GM23338 (cell line): ENCODE measurements around the gene SLC35A2. TPM values are rescaled to one million over a fixed set of nuclear protein-coding genes. Genes with fewer than 3 reads are reported as not detected.

Experiments used
- ATAC-seq: fragments of 200-7000 bp; cut with Tn5 transposase; 3 replicates; pipeline ENCODE4 v1.9.1; 2020
- DNase-seq: peaks from one replicate; pipeline ENCODE4 v3.0.0-alpha.2; 2015; ENCODE audit warnings: low spot score
- H2AFZ ChIP-seq: fragments of 200-600 bp; sonication (generic); 2 replicates; pipeline ENCODE4 v1.8.0; 2016; ENCODE audit warnings: antibody characterized with exemption, mild to moderate bottlenecking, moderate library complexity
- H3F3A ChIP-seq: fragments of 200-600 bp; sonication (generic); replicated peaks from 2 replicates; pipeline ENCODE4 v1.8.0; 2017; ENCODE audit warnings: antibody characterized with exemption, mixed run types, low read depth
- H3K27ac ChIP-seq: fragments of 200-600 bp; sonication (generic); 2 replicates; pipeline ENCODE4 v1.6.1; 2016; ENCODE audit warnings: low read depth
- H3K27me3 ChIP-seq: fragments of 200-600 bp; sonication (generic); 2 replicates; pipeline ENCODE4 v1.8.0; 2016; ENCODE audit warnings: mild to moderate bottlenecking, mixed run types, moderate library complexity; ENCODE audit not compliant: insufficient read depth
- H3K36me3 ChIP-seq: fragments of 200-600 bp; sonication (generic); 2 replicates; pipeline ENCODE4 v1.8.0; 2016; ENCODE audit warnings: mild to moderate bottlenecking; ENCODE audit not compliant: insufficient read depth
- H3K4me1 ChIP-seq: fragments of 200-600 bp; sonication (generic); 2 replicates; pipeline ENCODE4 v1.8.0; 2016; ENCODE audit warnings: mild to moderate bottlenecking, moderate library complexity; ENCODE audit not compliant: insufficient read depth
- H3K4me2 ChIP-seq: fragments of 200-600 bp; sonication (generic); 2 replicates; pipeline ENCODE4 v1.7.1; 2017; ENCODE audit warnings: mixed run types
- H3K4me3 ChIP-seq: fragments of 200-600 bp; sonication (generic); 2 replicates; pipeline ENCODE4 v1.6.1; 2016; ENCODE audit warnings: mixed run types
- H3K79me2 ChIP-seq: fragments of 200-600 bp; sonication (generic); replicated peaks from 2 replicates; pipeline ENCODE4 v1.8.0; 2017; ENCODE audit warnings: mild to moderate bottlenecking; ENCODE audit not compliant: insufficient read depth
- H3K9me2 ChIP-seq: fragments of 200-600 bp; sonication (generic); 2 replicates; pipeline ENCODE4 v1.8.0; 2017; ENCODE audit not compliant: insufficient read depth
- H4K20me1 ChIP-seq: fragments of 200-600 bp; sonication (generic); replicated peaks from 2 replicates; pipeline ENCODE4 v1.8.0; 2017; ENCODE audit warnings: mild to moderate bottlenecking; ENCODE audit not compliant: insufficient read depth
- H3K27ac Mint-ChIP-seq: 2 replicates; pipeline ENCODE4 v1.8.0; 2020; ENCODE audit warnings: inconsistent platforms, mild to moderate bottlenecking, moderate library complexity, mixed read lengths
- H3K27me3 Mint-ChIP-seq: 3 replicates; pipeline ENCODE4 v1.8.0; 2022; ENCODE audit warnings: low read depth, mild to moderate bottlenecking, moderate library complexity, mixed read lengths, inconsistent platforms; ENCODE audit not compliant: insufficient read depth, poor library complexity
- H3K36me3 Mint-ChIP-seq: 3 replicates; pipeline ENCODE4 v1.8.0; 2021; ENCODE audit warnings: low read depth, mild to moderate bottlenecking, inconsistent platforms, moderate library complexity, mixed read lengths
- H3K4me1 Mint-ChIP-seq: 3 replicates; pipeline ENCODE4 v1.8.0; 2020; ENCODE audit warnings: mild to moderate bottlenecking, inconsistent platforms, mixed read lengths
- H3K4me3 Mint-ChIP-seq: 3 replicates; pipeline ENCODE4 v1.8.0; 2021; ENCODE audit warnings: moderate library complexity, mild to moderate bottlenecking, inconsistent platforms, mixed read lengths
- H3K9me3 Mint-ChIP-seq: 3 replicates; pipeline ENCODE4 v1.8.0; 2020; ENCODE audit warnings: moderate library complexity, mild to moderate bottlenecking, inconsistent platforms, mixed read lengths
- CREB1 ChIP-seq: fragments of 250-450 bp; sonication (Bioruptor Pico); IDR thresholded peaks from 2 replicates; pipeline ENCODE4 v1.5.0; 2020; ENCODE audit warnings: low read depth, mild to moderate bottlenecking, moderate library complexity
- EZH2 ChIP-seq: fragments of 200-600 bp; sonication (generic); IDR thresholded peaks from one replicate; pipeline ENCODE4 v1.8.0; 2017; ENCODE audit warnings: antibody characterized with exemption, mild to moderate bottlenecking, low read depth; ENCODE audit not compliant: unreplicated experiment
- JUNB ChIP-seq: IDR thresholded peaks from one replicate; pipeline ENCODE4 v1.6.1; 2016; ENCODE audit warnings: antibody characterized with exemption; ENCODE audit not compliant: unreplicated experiment
- NANOG ChIP-seq: IDR thresholded peaks from 2 replicates; pipeline ENCODE4 v1.6.1; 2016; ENCODE audit warnings: antibody characterized with exemption, borderline replicate concordance
- POLR2AphosphoS5 ChIP-seq: IDR thresholded peaks from 2 replicates; pipeline ENCODE4 v1.6.1; 2016; ENCODE audit warnings: antibody characterized with exemption, low read depth
- STAT1 ChIP-seq: IDR thresholded peaks from one replicate; pipeline ENCODE4 v1.6.1; 2016; ENCODE audit warnings: antibody characterized with exemption; ENCODE audit not compliant: unreplicated experiment
- ZNF331 ChIP-seq: fragments of 250-450 bp; sonication (Bioruptor Pico); IDR thresholded peaks from 2 replicates; pipeline ENCODE4 v1.5.0; 2020; ENCODE audit warnings: low read depth, mild to moderate bottlenecking, moderate library complexity
- polyA plus RNA-seq: library from polyadenylated mRNA; unstranded; fragments of >200 nt; fragmentation: Nextera tagmentation; extraction: Ambion mirVana; gene quantifications from 2 replicates; pipeline ENCODE4 v1.2.1, GENCODE V29; 2016
- total RNA-seq: library from RNA; depleted of rRNA; stranded (reverse); fragments of >200 nt; shearing (Covaris generic); gene quantifications from 2 replicates; pipeline ENCODE4 v1.2.3, GENCODE V29; 2014
- TF ChIP-seq, protein P1 (sequence below): IDR thresholded peaks from one replicate; pipeline ENCODE4 v1.6.1; 2018; ENCODE audit warnings: antibody characterized with exemption; ENCODE audit not compliant: unreplicated experiment
- TF ChIP-seq, protein P2 (sequence below), 2 experiments: fragments of 200-600 bp in 1 of 2; sonication (generic) in 1 of 2; conservative IDR thresholded peaks; 2 replicates each; pipeline versions ENCODE4 v1.5.1 to v1.6.1; 2016 to 2017; ENCODE audit warnings: antibody characterized with exemption in 2 of 2, low read depth in 2 of 2, mild to moderate bottlenecking in 2 of 2, moderate library complexity in 1 of 2
- TF ChIP-seq, protein P3 (sequence below): fragments of 250-450 bp; sonication (Bioruptor Pico); IDR thresholded peaks from 2 replicates; pipeline ENCODE4 v1.5.0; 2020; ENCODE audit warnings: mild to moderate bottlenecking, moderate library complexity

Gene SLC35A2
- total and polyA plus RNA-seq, 2 experiments from 2014 or later, result 13.0 to 16.4 TPM

DNA sequence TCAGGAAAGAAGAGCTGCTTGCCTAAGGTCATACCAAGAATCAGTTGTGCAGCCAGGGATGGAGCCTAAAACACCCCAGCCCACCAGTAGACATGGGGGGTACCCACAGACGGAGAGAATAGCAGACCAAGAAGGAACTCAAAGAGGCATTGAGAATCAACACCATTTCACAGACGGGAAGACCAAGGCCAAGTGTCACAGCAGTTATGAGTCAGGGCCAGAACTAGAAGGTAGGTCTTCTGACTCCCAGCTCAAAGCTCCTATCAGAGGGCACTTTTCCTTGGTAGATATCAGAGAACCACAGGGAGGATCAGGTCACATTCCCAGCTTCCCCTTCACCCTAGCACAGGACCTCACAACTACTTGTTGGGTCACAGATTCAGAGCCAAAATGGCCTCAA lies 31.4 kb upstream of the SLC35A2 start (continued):
- TF ChIP-seq, protein P1, sequence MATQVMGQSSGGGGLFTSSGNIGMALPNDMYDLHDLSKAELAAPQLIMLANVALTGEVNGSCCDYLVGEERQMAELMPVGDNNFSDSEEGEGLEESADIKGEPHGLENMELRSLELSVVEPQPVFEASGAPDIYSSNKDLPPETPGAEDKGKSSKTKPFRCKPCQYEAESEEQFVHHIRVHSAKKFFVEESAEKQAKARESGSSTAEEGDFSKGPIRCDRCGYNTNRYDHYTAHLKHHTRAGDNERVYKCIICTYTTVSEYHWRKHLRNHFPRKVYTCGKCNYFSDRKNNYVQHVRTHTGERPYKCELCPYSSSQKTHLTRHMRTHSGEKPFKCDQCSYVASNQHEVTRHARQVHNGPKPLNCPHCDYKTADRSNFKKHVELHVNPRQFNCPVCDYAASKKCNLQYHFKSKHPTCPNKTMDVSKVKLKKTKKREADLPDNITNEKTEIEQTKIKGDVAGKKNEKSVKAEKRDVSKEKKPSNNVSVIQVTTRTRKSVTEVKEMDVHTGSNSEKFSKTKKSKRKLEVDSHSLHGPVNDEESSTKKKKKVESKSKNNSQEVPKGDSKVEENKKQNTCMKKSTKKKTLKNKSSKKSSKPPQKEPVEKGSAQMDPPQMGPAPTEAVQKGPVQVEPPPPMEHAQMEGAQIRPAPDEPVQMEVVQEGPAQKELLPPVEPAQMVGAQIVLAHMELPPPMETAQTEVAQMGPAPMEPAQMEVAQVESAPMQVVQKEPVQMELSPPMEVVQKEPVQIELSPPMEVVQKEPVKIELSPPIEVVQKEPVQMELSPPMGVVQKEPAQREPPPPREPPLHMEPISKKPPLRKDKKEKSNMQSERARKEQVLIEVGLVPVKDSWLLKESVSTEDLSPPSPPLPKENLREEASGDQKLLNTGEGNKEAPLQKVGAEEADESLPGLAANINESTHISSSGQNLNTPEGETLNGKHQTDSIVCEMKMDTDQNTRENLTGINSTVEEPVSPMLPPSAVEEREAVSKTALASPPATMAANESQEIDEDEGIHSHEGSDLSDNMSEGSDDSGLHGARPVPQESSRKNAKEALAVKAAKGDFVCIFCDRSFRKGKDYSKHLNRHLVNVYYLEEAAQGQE, result no peak
- TF ChIP-seq JUNB (no peak), STAT1 (no peak), ZNF331 (CRISPR knock-in tag) (no peak), CREB1 (CRISPR knock-in tag) (no peak)
- TF ChIP-seq, protein P2, sequence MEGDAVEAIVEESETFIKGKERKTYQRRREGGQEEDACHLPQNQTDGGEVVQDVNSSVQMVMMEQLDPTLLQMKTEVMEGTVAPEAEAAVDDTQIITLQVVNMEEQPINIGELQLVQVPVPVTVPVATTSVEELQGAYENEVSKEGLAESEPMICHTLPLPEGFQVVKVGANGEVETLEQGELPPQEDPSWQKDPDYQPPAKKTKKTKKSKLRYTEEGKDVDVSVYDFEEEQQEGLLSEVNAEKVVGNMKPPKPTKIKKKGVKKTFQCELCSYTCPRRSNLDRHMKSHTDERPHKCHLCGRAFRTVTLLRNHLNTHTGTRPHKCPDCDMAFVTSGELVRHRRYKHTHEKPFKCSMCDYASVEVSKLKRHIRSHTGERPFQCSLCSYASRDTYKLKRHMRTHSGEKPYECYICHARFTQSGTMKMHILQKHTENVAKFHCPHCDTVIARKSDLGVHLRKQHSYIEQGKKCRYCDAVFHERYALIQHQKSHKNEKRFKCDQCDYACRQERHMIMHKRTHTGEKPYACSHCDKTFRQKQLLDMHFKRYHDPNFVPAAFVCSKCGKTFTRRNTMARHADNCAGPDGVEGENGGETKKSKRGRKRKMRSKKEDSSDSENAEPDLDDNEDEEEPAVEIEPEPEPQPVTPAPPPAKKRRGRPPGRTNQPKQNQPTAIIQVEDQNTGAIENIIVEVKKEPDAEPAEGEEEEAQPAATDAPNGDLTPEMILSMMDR (conservative IDR thresholded peaks at IDR 0.05; ENCODE audit: low read depth in 2 of 2), result no peak

DNA sequence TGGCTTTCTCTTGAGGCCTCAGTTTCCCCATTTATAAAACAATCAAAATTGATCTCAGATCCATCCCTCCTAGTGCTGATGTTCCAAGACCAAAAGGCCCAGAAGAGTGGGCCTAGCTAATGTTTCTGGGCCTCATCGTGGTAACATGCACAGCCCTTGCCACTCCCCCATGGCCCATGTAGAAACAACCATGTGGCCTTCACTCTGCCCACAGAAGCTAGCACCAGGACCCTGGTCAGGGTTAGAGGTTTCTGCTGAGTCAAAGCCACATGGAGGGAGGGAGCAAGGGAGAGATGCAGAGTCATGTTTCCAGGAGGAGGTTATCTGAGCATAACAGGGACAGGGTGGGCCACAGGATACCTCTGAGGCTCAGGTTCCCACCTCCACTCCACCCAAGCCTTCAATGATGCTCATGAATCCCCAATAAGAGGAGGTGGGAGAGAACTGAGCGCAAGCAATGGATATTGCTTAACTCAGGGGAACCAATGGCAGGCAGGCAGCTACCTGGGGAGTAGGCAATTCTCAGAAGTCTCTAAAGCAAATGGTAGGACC lies 29.0 kb upstream of the SLC35A2 start:
- ATAC-seq (no peak), DNase-seq (no peak)
- H3K9me3 Mint-ChIP-seq, result no peaks in the 10 kb centered on the region; the same call in 2 of the 3 replicates
- no peaks in the 10 kb centered on the region for H3K27me3 ChIP-seq
- H4K20me1 ChIP-seq, result no peaks in the 10 kb centered on the region; the same call in 1 of the 2 replicates
- peaks cover 4% of the 10 kb centered on the region; the same call in 1 of the 2 replicates for H3K4me1 ChIP-seq
- no peak overlapping the region for H3K4me3 ChIP-seq
- H2AFZ ChIP-seq, result no peak overlapping the region
- H3K36me3 Mint-ChIP-seq, result peaks cover 40% of the 10 kb centered on the region
- H3K79me2 ChIP-seq, result peaks cover 66% of the 10 kb centered on the region
- H3K27ac ChIP-seq, result no peak overlapping the region
- peaks cover 6% of the 10 kb centered on the region for H3K27me3 Mint-ChIP-seq
- H3F3A ChIP-seq, result no peaks in the 10 kb centered on the region
- H3K4me1 Mint-ChIP-seq, result peaks cover 46% of the 10 kb centered on the region
- H3K9me2 ChIP-seq, result no peaks in the 10 kb centered on the region
- peak overlapping the region; percentile 31; the same call in 1 of the 2 replicates for H3K27ac Mint-ChIP-seq
- no peak overlapping the region for H3K4me2 ChIP-seq
- H3K4me3 Mint-ChIP-seq, result no peak overlapping the region
- H3K36me3 ChIP-seq, result no peaks in the 10 kb centered on the region
- TF ChIP-seq, protein P3, sequence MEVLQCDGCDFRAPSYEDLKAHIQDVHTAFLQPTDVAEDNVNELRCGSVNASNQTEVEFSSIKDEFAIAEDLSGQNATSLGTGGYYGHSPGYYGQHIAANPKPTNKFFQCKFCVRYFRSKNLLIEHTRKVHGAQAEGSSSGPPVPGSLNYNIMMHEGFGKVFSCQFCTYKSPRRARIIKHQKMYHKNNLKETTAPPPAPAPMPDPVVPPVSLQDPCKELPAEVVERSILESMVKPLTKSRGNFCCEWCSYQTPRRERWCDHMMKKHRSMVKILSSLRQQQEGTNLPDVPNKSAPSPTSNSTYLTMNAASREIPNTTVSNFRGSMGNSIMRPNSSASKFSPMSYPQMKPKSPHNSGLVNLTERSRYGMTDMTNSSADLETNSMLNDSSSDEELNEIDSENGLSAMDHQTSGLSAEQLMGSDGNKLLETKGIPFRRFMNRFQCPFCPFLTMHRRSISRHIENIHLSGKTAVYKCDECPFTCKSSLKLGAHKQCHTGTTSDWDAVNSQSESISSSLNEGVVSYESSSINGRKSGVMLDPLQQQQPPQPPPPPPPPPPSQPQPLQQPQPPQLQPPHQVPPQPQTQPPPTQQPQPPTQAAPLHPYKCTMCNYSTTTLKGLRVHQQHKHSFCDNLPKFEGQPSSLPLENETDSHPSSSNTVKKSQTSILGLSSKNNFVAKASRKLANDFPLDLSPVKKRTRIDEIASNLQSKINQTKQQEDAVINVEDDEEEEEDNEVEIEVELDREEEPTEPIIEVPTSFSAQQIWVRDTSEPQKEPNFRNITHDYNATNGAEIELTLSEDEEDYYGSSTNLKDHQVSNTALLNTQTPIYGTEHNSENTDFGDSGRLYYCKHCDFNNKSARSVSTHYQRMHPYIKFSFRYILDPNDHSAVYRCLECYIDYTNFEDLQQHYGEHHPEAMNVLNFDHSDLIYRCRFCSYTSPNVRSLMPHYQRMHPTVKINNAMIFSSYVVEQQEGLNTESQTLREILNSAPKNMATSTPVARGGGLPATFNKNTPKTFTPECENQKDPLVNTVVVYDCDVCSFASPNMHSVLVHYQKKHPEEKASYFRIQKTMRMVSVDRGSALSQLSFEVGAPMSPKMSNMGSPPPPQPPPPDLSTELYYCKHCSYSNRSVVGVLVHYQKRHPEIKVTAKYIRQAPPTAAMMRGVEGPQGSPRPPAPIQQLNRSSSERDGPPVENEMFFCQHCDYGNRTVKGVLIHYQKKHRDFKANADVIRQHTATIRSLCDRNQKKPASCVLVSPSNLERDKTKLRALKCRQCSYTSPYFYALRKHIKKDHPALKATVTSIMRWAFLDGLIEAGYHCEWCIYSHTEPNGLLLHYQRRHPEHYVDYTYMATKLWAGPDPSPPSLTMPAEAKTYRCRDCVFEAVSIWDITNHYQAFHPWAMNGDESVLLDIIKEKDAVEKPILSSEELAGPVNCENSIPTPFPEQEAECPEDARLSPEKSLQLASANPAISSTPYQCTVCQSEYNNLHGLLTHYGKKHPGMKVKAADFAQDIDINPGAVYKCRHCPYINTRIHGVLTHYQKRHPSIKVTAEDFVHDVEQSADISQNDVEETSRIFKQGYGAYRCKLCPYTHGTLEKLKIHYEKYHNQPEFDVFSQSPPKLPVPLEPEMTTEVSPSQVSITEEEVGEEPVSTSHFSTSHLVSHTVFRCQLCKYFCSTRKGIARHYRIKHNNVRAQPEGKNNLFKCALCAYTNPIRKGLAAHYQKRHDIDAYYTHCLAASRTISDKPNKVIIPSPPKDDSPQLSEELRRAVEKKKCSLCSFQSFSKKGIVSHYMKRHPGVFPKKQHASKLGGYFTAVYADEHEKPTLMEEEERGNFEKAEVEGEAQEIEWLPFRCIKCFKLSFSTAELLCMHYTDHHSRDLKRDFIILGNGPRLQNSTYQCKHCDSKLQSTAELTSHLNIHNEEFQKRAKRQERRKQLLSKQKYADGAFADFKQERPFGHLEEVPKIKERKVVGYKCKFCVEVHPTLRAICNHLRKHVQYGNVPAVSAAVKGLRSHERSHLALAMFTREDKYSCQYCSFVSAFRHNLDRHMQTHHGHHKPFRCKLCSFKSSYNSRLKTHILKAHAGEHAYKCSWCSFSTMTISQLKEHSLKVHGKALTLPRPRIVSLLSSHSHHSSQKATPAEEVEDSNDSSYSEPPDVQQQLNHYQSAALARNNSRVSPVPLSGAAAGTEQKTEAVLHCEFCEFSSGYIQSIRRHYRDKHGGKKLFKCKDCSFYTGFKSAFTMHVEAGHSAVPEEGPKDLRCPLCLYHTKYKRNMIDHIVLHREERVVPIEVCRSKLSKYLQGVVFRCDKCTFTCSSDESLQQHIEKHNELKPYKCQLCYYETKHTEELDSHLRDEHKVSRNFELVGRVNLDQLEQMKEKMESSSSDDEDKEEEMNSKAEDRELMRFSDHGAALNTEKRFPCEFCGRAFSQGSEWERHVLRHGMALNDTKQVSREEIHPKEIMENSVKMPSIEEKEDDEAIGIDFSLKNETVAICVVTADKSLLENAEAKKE (CRISPR knock-in tag), result no peak
- TF ChIP-seq POLR2AphosphoS5 (no peak), NANOG (no peak), EZH2 (no peak), JUNB (no peak)
- TF ChIP-seq, protein P1, result no peak
